NCI-H526 treated with DMSO at 0.1 percent for 48 hours (cell line): Measurements from ENCODE around the gene RABGAP1L.
"Not testable (repeated sequence)": the region's sequence is repeated elsewhere in the genome, so short reads cannot be mapped to it uniquely, and the experiment has no call there.

Source experiments
- DNase-seq: peaks from one replicate; lab custom pipeline; 2025; lab: John Stamatoyannopoulos, UW

Gene RABGAP1L

DNA sequence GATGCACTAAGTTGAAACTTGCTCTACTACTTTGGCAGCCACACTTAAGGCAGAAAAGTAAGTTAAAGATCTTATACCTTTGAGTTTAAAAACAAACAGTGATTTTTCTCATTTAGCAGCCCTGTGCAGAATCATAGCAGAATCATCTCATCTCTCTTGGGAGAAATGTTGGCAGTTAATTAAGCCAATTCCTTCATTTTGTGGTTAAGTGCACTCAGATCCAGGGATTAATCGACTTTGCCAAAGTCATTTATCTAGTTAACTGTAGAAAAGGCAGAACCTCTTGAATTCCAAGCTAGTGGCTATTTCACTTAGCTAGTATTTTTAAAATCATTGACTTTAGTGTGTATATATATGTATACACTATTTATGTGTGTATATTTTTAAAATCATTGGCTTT is 413.5 kb downstream of the RABGAP1L start:
- DNase-seq: no peak

GRCh38 chr1:174576120-174576519 is 416.8 kb downstream of the RABGAP1L start:
- not testable (repeated sequence) for DNase-seq

- no peak for DNase-seq
Measured at GRCh38 chr1:174577681-174578080, 418.4 kb downstream of the RABGAP1L start.

- DNase-seq: no peak
Measured at GRCh38 chr1:174580801-174581200, 421.5 kb downstream of the RABGAP1L start.

- DNase-seq: no peak
Measured at GRCh38 chr1:174583316-174583715, 424.0 kb downstream of the RABGAP1L start.

DNA sequence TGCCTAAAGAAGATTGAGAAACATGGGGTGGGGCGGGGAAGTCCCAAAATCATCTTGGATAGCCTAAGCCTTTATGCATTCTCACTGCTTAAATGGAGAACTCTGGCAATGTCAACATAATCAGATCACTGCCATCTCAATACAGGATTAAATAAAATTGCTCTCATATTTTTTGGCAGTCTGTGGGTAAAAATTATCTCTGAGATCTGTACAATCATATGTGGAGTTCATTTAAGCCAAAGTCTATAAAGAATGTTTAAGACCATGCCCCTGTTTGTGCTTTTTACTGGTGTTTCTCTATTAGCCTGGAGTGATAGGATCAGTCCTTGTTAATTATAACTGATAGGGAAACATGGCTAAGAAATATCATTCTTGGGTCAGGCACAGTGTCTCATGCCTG is 424.8 kb downstream of the RABGAP1L start:
- no peak for DNase-seq

- not testable (repeated sequence) for DNase-seq
Measured at GRCh38 chr1:174588618-174589017, 429.3 kb downstream of the RABGAP1L start.

GRCh38 chr1:174605198-174605597 is 445.9 kb downstream of the RABGAP1L start:
- DNase-seq: no peak

GRCh38 chr1:174606471-174606870 is 447.2 kb downstream of the RABGAP1L start:
- DNase-seq: no peak

DNA sequence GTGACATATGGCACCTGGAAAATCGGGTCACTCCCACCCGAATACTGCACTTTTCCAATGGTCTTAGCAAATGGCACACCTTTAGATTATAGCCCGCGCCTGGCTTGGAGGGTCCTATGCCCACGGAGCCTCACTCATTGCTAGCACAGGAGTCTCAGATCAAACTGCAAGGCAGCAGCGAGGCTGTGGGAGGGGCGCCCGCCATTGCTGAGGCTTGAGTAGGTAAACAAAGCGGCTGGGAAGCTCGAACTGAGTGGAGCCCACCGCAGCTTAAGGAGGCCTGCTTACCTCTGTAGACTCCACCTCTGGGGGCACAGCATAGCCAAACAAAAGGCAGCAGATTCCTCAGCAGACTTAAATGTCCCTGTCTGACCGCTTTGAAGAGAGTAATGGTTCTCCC is 458.6 kb downstream of the RABGAP1L start:
- DNase-seq: not testable (repeated sequence)

GRCh38 chr1:174623324-174624035 is 464.2 kb downstream of the RABGAP1L start:
- DNase-seq: no peak

GRCh38 chr1:174626031-174627025 is 467.0 kb downstream of the RABGAP1L start:
- no peak for DNase-seq

DNA sequence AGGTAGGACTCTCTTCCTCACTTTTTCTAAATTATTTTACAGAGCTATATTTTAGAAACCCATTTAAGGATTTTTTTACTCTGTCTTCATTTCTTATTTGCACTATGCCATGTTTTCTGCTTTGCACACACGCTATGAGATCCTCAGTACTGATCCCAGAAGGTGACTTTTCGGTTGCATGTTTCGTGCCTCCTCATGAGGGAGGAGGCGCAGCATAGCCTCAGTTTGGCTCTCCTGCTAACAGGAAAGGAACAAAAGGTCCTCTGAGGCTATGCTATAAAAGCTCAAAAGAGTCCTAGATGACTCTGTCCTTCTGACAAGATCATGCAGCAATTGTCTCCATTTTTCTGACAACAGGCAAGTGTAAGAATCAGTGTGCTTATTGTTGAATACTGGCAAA is 478.2 kb downstream of the RABGAP1L start:
- no peak for DNase-seq

DNA sequence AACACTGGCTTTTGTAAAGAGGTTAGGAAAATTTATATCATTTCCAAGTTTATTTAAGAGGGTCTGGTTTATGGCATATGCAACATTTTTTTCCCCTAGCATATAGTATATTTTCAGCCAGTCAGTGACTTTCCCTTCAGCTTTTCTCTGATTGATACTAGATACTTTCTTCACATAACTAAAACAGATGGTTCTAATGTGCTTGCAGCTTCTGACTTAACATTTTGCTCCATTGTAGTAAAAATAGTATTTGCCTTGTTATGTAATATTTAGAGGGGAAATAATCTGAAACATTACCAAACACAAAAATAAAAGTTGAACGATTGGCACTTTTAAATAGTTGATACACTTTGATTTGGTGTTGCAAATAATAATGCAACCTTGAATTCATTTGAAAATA is 480.1 kb downstream of the RABGAP1L start:
- no peak for DNase-seq

GRCh38 chr1:174640783-174641182 is 481.5 kb downstream of the RABGAP1L start:
- DNase-seq: no peak

DNA sequence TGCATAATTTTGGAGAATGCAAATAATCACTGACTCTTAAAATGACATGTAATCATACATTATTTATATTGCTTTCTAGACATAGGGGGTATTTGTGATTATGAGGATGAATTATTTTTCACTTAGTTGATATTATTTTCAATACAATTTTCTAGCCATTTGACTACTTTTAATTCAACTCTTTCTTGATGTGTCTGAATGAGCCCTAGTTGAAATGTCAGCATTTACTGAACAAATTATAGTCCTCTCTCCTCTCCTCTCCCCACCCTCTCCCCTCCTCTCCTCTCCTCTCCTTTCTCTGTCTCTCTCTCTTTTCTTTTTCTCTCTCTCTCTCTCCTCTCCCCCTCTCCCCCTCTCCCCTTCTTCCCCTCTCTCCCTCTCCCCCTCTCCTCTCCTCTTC is 483.1 kb downstream of the RABGAP1L start:
- no peak for DNase-seq

- DNase-seq: no peak
Measured at GRCh38 chr1:174643206-174643605, 483.9 kb downstream of the RABGAP1L start.

DNA sequence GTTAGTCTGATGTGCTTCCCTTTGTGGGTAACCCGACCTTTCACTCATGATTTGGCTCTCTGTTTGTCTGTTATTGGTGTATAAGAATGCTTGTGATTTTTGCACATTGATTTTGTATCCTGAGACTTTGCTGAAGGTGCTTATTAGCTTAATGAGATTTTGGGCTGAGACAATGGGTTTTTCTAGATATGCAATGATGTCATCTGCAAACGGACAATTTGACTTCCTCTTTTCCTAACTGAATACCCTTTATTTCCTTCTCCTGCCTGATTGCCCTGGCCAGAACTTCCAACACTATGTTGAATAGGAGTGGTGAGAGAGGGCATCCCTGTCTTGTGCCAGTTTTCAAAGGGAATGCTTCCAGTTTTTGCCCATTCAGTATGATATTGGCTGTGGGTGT is 490.3 kb downstream of the RABGAP1L start:
- DNase-seq: not testable (repeated sequence)

DNA sequence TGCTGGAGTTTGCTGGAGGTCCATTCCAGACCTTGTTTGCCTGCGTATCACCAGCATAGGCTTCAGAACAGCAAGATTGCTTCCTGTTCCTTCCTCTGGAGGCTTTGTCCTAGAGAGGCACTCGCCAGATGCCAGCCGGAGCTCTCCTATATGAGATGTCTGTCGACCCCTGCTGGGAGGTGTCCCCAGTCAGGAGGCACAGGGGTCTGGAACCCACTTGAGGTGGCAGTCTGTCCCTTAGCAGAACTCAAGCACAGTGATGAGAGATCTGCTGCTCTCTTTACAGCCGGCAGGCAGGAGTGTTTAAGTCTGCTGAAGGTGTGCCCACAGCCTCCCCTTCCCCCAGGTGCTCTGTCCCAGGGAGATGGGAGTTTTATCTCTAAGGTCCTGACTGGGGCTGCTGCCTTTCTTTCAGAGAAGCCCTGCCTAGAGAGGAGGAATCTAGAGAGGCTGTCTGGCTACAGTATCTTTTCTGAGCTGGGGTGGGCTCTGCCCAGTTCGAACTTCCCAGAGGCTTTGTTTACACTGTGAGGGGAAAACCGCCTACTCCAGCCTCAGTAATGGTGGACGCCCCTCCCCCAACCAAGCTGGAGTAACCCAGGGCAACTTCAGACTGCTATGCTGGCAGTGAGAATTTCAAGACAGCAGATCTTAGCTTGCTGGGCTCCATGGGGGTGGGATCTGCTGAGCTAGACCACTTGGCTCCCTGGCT is 493.4 kb downstream of the RABGAP1L start:
- no peak for DNase-seq

- no peak for DNase-seq
Measured at GRCh38 chr1:174654560-174654959, 495.2 kb downstream of the RABGAP1L start.

GRCh38 chr1:174656409-174657059 is 497.2 kb downstream of the RABGAP1L start:
- DNase-seq: no peak

DNA sequence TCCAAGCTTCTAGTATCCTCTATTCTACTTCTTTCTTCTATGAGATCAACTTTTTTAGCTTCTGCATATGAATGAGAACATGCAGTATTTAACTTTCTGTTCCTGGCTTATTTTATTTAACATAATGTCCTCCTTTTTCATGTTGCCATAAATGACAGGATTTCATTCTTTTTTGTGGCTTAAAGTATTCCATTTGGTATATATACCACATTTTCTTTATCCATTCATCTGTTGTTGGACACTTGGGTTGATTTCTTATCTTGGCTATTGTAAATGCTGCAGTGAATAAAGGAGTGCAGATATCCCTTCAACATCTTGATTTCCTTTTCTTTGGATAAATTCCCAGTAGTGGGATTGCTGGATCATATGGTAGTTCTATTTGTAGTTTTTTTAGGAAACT is 498.1 kb downstream of the RABGAP1L start:
- DNase-seq: no peak
